ENCODE data around the gene CEP120. TPM values are rescaled to one million over a fixed set of nuclear protein-coding genes. Genes with fewer than 3 reads are reported as not detected.
A peak's percentile ranks its signal among the peaks of the same experiment; 100 is the strongest.

CEP120 gene
- total RNA-seq, 6 experiments from 2014 or later: 5.7 to 12.7 (median 7.1) TPM

DNA sequence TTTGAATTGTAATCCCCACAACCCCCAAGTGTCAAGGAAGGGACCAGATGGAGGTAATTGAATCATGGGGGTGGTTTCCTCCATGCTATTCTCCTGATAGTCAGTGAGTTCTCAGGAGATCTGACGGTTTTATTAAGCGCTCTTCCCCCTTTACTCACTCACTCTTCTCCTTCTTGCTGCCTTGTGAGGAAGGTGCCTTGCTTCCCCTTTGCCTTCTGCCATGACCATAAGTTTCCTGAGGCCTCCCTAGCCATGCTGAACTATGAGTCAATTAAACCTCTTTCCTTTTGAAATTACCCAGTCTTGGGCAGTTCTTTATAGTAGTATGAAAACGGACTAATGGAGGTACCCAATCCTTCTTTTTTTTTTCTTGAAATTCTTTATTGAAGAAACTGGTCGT, 2.2 kb upstream of the CEP120 start:
- intact Hi-C loops (cut with DNase I): no loop called here

DNA sequence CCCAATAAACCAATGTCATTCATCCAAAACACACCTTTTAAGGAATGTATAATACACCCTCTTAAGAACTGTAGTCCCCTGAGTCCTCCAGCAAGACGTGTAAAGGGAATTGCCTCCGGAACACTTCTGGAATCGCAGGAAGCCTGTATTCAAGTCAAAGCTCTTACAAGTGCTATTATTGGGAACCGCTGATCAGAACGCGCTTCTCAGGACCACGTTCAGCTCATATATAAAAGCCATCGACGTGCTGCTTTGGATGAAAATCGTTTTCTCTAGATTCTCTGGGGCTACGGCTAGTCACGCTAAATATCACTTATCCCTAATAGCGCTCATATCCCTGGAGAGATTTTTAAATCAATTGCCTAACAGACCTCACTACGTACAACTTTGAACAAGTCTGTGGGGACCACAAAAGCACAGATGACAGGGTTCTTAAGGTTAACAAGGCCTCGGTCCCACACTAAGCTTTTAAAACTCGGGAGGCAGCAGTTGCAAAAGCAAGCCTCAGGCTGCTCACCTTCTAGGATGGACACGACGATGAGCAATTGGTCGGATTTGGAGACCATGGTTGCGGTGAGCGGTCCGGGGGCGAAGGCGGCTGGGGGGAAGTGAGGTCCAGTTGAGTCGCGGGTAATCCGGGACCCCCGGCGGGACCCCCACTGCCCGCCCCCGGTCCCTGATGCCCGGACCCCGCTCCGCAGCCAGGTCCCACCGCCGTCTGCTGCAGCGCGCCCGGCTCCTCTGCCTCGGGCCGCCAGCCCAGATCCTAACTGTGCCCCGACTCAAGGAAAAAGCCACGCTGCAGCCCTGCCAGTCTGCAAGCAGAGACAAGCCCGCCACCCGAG, 548 bp downstream of the CEP120 start:
- no peaks in the 10 kb centered on the region for H3K36me3 ChIP-seq
- no peaks in the 10 kb centered on the region for H3K9me3 ChIP-seq
- peak overlapping the region; percentile 86 to 88 (median 88) for H3K27ac ChIP-seq
- no peak for TF ChIP-seq POLR2A (IDR thresholded peaks at IDR 0.05)
- TF ChIP-seq, protein P1, sequence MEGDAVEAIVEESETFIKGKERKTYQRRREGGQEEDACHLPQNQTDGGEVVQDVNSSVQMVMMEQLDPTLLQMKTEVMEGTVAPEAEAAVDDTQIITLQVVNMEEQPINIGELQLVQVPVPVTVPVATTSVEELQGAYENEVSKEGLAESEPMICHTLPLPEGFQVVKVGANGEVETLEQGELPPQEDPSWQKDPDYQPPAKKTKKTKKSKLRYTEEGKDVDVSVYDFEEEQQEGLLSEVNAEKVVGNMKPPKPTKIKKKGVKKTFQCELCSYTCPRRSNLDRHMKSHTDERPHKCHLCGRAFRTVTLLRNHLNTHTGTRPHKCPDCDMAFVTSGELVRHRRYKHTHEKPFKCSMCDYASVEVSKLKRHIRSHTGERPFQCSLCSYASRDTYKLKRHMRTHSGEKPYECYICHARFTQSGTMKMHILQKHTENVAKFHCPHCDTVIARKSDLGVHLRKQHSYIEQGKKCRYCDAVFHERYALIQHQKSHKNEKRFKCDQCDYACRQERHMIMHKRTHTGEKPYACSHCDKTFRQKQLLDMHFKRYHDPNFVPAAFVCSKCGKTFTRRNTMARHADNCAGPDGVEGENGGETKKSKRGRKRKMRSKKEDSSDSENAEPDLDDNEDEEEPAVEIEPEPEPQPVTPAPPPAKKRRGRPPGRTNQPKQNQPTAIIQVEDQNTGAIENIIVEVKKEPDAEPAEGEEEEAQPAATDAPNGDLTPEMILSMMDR (IDR thresholded peaks at IDR 0.05): no peak
- no peaks in the 10 kb centered on the region for H3K27me3 ChIP-seq
- peak; percentile 24 to 42 (median 37) for ATAC-seq
- peaks cover 0 to 12% (median 5%) of the 10 kb centered on the region in 4 donors for H3K4me1 ChIP-seq
- DNase-seq: no peak
- 0% methylated on average over 20 of the region's 45 CpGs for WGBS (ENCODE audit: insufficient coverage, low coverage, low lambda C conversion rate, missing lambda C conversion rate)
- H3K4me3 ChIP-seq: peak overlapping the region; percentile 84 to 97 (median 86)
- intact Hi-C loops (cut with DNase I): no loop called here

More for the DNA sequence above, 2.2 kb upstream of the CEP120 start:
- no peaks in the 10 kb centered on the region for H3K9me3 ChIP-seq
- no peak for TF ChIP-seq POLR2A (IDR thresholded peaks at IDR 0.05)
- TF ChIP-seq, protein P1 (IDR thresholded peaks at IDR 0.05): no peak
- H3K27me3 ChIP-seq: no peaks in the 10 kb centered on the region
- 65% methylated on average over 4 of the region's 4 CpGs for WGBS (ENCODE audit: insufficient coverage, low coverage, low lambda C conversion rate, missing lambda C conversion rate)
- H3K4me1 ChIP-seq: peaks cover 0 to 30% (median 14%) of the 10 kb centered on the region in 4 donors
- H3K4me3 ChIP-seq: no peak overlapping the region
- ATAC-seq (no peak), DNase-seq (no peak)
- H3K27ac ChIP-seq: no peak overlapping the region
- H3K36me3 ChIP-seq: no peaks in the 10 kb centered on the region

DNA sequence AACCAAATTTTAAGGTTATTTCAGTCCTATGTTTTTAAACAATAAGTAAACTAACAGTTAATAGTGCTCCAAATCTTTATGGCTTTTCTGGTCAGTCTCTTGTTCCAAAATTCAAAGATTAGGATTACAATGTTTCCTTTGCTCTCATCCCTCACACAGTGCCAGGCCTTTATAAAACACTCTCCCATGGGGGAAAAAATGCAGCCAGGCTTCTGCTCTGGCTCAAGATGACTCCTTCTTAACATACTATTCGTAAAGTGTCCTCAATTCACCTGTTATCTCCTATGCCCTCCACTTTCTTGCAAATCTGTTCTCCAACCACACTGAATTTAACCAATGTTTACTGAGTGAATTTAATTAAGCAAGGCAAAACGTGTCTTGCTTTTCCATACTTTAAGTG, 1.4 kb downstream of the CEP120 start:
- Histone ChIP-seq H3K9me3 (no peaks in the 10 kb centered on the region), H3K27me3 (no peaks in the 10 kb centered on the region), H3K4me3 (peak overlapping the region in 2 of 3 donors; percentile 84 to 86), H3K36me3 (no peaks in the 10 kb centered on the region), H3K27ac (no peak overlapping the region), H3K4me1 (peaks cover 0 to 12% (median 5%) of the 10 kb centered on the region in 4 donors)
- 8% methylated on average over 2 of the region's 2 CpGs for WGBS (ENCODE audit: insufficient coverage, low coverage, low lambda C conversion rate, missing lambda C conversion rate)
- no peak for TF ChIP-seq POLR2A (IDR thresholded peaks at IDR 0.05)
- TF ChIP-seq, protein P1 (IDR thresholded peaks at IDR 0.05): no peak
- intact Hi-C loops (cut with DNase I): no loop called here
- ATAC-seq (no peak), DNase-seq (no peak)

DNA sequence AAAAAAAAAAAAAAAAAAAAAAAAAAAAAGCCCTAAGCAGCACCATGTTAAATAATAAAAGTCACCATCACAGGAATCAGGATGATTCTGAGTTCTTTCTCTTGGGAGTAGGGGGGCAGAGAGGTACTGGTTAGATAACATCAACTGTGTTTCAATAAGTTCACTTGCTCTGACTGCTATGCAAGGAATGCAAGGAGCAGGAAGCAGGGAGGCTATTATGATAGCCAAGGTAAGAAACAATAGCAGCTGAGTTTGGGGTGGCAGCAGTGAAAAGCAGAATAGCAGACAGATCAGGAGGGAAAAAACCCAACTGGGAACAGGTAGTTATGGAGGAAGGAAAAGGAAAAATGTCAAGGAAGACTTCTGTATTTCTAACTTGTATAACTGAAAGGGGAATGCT, 8.2 kb downstream of the CEP120 start:
- DNase-seq: no peak
- Histone ChIP-seq H3K27me3 (no peaks in the 10 kb centered on the region), H3K4me3 (no peak overlapping the region), H3K4me1 (no peaks in the 10 kb centered on the region), H3K27ac (no peak overlapping the region), H3K9me3 (no peaks in the 10 kb centered on the region), H3K36me3 (peaks cover 0 to 35% (median 5%) of the 10 kb centered on the region in 4 donors)
- intact Hi-C loops (cut with DNase I): no loop called here
- TF ChIP-seq, protein P1 (IDR thresholded peaks at IDR 0.05): no peak
- TF ChIP-seq POLR2A (IDR thresholded peaks at IDR 0.05): no peak
- ATAC-seq: no peak
